ENCODE data around the gene TSTD1. TPM values are rescaled to one million over a fixed set of nuclear protein-coding genes. Genes with fewer than 3 reads are reported as not detected.

TSTD1 gene
- total and polyA plus RNA-seq, 10 of the 15 experiments (the other 5 are each of a cell fraction or from before 2014, with no cell fraction given): 33.3 to 145 (median 89.4) TPM

DNA sequence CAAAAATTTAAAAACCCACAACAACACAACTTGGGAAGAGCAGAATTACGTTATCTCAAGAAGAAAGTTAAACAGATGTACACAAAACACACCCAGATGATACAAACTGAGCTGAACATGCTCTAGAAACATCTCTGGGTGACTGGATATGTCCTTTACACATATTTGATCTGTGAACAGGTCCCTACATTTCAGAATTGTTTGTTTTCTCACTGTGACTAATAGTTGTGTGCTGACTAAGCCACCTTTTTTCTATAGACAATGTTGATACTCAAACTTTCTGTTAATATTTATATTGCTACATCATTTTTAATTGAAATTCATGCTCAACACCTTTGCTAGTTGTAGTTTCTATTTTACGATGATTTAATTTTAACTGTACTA, 16.8 kb downstream of the TSTD1 start:
- no peaks in the 10 kb centered on the region for H4K20me1 ChIP-seq (ENCODE audit: control insufficient read depth, insufficient read depth)
- RAD21 ChIA-PET (ENCODE audit: unreplicated experiment): interaction anchor here (1.1 to 4.4 kb wide), 6 partner anchors 10 to 254 kb away, joined by 3 to 40 read pairs (median 14); partner anchors contain the start of genes ARHGAP30, TSTD1 and USF1
- intact Hi-C loops (cut with micrococcal nuclease; ENCODE audit: unreplicated experiment) (no loop called here), in situ Hi-C loops (cut with MboI) (no loop called here)
- H3K4me3 ChIP-seq: peak overlapping the region; percentile 75; the same call in 1 of the 2 replicates
- H3K27ac ChIP-seq (ENCODE audit: control insufficient read depth, insufficient read depth): no peak overlapping the region
- SMC1A ChIA-PET (ENCODE audit: uncharacterized antibody, unreplicated experiment): interaction anchor here (0.7 to 4.2 kb wide), 12 partner anchors 9 to 75 kb away, joined by 3 to 23 read pairs (median 7); partner anchors contain the start of genes ARHGAP30, KLHDC9, TSTD1 and USF1
- POLR2A ChIA-PET: interaction anchor here (1.3 to 2.9 kb wide), 7 partner anchors 8 to 48 kb away, joined by 7 to 36 read pairs (median 12); partner anchors contain the start of genes ARHGAP30, TSTD1 and USF1
- DNase-seq (ENCODE audit: low read depth, low spot score) (no peak), ATAC-seq (no peak), FAIRE-seq (no peak)
- peaks cover 34% of the 10 kb centered on the region for H3K79me2 ChIP-seq (ENCODE audit: control insufficient read depth, insufficient read depth, low read length)
- no peak overlapping the region for H2AFZ ChIP-seq (ENCODE audit: control insufficient read depth, low read depth, low read length)
- no peaks in the 10 kb centered on the region for H3K27me3 ChIP-seq (replicated peaks in 1 of 2; ENCODE audit: control insufficient read depth in 2 of 2, insufficient read depth in 2 of 2, low read length in 1 of 2)
- peaks cover 19% of the 10 kb centered on the region for H3K4me1 ChIP-seq (ENCODE audit: control insufficient read depth, insufficient read depth, low read length)
- H3K9ac ChIP-seq (ENCODE audit: control insufficient read depth, insufficient read depth, low read length): no peak overlapping the region; the same call in 1 of the 2 replicates
- no TSS peak for BruUV-seq (replicated peaks)
- CTCF ChIA-PET: interaction anchor here (1.3 to 3.4 kb wide), 7 partner anchors 9 to 75 kb away, joined by 3 to 18 read pairs (median 8); partner anchors contain the start of genes ARHGAP30 and TSTD1
- H3K9me3 ChIP-seq (replicated peaks; ENCODE audit: control insufficient read depth, insufficient read depth, low read length): no peaks in the 10 kb centered on the region; the same call in 1 of the 3 replicates
- peak overlapping the region; percentile 88 for H3K4me2 ChIP-seq (ENCODE audit: control insufficient read depth, insufficient read depth)
- WGBS (ENCODE audit: insufficient coverage, insufficient replicate concordance, low lambda C conversion rate, missing lambda C conversion rate): 50% methylated on average over 2 of the region's 2 CpGs
- no peaks in the 10 kb centered on the region for H3K36me3 ChIP-seq (ENCODE audit: control insufficient read depth in 2 of 2, insufficient read depth in 2 of 2, low read length in 1 of 2)
- TF ChIP-seq DPF2 (IDR thresholded peaks at IDR 0.05) (no peak), HDAC6 (IDR thresholded peaks at IDR 0.05; ENCODE audit: unreplicated experiment) (no peak), IKZF1 (conservative IDR thresholded peaks at IDR 0.05) (no peak), HCFC1 (IDR thresholded peaks at IDR 0.05; ENCODE audit: low read length) (no peak), RAD51 (IDR thresholded peaks at IDR 0.05) (no peak), ZNF622 (IDR thresholded peaks at IDR 0.05) (no peak)
- TF ChIP-seq, protein P1, sequence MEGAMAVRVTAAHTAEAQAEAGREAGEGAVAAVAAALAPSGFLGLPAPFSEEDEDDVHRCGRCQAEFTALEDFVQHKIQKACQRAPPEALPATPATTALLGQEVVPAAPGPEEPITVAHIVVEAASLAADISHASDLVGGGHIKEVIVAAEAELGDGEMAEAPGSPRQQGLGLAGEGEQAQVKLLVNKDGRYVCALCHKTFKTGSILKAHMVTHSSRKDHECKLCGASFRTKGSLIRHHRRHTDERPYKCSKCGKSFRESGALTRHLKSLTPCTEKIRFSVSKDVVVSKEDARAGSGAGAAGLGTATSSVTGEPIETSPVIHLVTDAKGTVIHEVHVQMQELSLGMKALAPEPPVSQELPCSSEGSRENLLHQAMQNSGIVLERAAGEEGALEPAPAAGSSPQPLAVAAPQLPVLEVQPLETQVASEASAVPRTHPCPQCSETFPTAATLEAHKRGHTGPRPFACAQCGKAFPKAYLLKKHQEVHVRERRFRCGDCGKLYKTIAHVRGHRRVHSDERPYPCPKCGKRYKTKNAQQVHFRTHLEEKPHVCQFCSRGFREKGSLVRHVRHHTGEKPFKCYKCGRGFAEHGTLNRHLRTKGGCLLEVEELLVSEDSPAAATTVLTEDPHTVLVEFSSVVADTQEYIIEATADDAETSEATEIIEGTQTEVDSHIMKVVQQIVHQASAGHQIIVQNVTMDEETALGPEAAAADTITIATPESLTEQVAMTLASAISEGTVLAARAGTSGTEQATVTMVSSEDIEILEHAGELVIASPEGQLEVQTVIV (IDR thresholded peaks at IDR 0.05; ENCODE audit: borderline replicate concordance, partially characterized antibody): no peak
- TF ChIP-seq, protein P2, sequence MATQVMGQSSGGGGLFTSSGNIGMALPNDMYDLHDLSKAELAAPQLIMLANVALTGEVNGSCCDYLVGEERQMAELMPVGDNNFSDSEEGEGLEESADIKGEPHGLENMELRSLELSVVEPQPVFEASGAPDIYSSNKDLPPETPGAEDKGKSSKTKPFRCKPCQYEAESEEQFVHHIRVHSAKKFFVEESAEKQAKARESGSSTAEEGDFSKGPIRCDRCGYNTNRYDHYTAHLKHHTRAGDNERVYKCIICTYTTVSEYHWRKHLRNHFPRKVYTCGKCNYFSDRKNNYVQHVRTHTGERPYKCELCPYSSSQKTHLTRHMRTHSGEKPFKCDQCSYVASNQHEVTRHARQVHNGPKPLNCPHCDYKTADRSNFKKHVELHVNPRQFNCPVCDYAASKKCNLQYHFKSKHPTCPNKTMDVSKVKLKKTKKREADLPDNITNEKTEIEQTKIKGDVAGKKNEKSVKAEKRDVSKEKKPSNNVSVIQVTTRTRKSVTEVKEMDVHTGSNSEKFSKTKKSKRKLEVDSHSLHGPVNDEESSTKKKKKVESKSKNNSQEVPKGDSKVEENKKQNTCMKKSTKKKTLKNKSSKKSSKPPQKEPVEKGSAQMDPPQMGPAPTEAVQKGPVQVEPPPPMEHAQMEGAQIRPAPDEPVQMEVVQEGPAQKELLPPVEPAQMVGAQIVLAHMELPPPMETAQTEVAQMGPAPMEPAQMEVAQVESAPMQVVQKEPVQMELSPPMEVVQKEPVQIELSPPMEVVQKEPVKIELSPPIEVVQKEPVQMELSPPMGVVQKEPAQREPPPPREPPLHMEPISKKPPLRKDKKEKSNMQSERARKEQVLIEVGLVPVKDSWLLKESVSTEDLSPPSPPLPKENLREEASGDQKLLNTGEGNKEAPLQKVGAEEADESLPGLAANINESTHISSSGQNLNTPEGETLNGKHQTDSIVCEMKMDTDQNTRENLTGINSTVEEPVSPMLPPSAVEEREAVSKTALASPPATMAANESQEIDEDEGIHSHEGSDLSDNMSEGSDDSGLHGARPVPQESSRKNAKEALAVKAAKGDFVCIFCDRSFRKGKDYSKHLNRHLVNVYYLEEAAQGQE (IDR thresholded peaks at IDR 0.05; ENCODE audit: low read depth, low read length): no peak
- TF ChIP-seq, protein P3, sequence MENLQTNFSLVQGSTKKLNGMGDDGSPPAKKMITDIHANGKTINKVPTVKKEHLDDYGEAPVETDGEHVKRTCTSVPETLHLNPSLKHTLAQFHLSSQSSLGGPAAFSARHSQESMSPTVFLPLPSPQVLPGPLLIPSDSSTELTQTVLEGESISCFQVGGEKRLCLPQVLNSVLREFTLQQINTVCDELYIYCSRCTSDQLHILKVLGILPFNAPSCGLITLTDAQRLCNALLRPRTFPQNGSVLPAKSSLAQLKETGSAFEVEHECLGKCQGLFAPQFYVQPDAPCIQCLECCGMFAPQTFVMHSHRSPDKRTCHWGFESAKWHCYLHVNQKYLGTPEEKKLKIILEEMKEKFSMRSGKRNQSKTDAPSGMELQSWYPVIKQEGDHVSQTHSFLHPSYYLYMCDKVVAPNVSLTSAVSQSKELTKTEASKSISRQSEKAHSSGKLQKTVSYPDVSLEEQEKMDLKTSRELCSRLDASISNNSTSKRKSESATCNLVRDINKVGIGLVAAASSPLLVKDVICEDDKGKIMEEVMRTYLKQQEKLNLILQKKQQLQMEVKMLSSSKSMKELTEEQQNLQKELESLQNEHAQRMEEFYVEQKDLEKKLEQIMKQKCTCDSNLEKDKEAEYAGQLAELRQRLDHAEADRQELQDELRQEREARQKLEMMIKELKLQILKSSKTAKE (IDR thresholded peaks at IDR 0.05; ENCODE audit: low read depth, poor library complexity, severe bottlenecking): no peak
- TF ChIP-seq, protein P4, sequence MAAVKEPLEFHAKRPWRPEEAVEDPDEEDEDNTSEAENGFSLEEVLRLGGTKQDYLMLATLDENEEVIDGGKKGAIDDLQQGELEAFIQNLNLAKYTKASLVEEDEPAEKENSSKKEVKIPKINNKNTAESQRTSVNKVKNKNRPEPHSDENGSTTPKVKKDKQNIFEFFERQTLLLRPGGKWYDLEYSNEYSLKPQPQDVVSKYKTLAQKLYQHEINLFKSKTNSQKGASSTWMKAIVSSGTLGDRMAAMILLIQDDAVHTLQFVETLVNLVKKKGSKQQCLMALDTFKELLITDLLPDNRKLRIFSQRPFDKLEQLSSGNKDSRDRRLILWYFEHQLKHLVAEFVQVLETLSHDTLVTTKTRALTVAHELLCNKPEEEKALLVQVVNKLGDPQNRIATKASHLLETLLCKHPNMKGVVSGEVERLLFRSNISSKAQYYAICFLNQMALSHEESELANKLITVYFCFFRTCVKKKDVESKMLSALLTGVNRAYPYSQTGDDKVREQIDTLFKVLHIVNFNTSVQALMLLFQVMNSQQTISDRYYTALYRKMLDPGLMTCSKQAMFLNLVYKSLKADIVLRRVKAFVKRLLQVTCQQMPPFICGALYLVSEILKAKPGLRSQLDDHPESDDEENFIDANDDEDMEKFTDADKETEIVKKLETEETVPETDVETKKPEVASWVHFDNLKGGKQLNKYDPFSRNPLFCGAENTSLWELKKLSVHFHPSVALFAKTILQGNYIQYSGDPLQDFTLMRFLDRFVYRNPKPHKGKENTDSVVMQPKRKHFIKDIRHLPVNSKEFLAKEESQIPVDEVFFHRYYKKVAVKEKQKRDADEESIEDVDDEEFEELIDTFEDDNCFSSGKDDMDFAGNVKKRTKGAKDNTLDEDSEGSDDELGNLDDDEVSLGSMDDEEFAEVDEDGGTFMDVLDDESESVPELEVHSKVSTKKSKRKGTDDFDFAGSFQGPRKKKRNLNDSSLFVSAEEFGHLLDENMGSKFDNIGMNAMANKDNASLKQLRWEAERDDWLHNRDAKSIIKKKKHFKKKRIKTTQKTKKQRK (IDR thresholded peaks at IDR 0.05; ENCODE audit: low read depth, low read length): no peak
